SU-DHL-6 (cell line): Measurements from ENCODE around the gene VPS41.
"Not testable (repeated sequence)": the region's sequence is repeated elsewhere in the genome, so short reads cannot be mapped to it uniquely, and the experiment has no call there.

ENCODE experiments used
- H2AFZ ChIP-seq: fragments of 200-600 bp; sonication (generic); 2 replicates; pipeline ENCODE4 v1.6.1; 2014; ENCODE audit warnings: low read depth, mild to moderate bottlenecking, moderate library complexity, mixed read lengths, antibody characterized with exemption, low read length; ENCODE audit not compliant: severe bottlenecking
- H3F3A ChIP-seq: fragments of 200-600 bp; shearing (Covaris generic); 2 replicates; pipeline ENCODE4 v1.6.0; 2016; ENCODE audit warnings: antibody characterized with exemption, mild to moderate bottlenecking; ENCODE audit not compliant: insufficient read depth
- H3K27ac ChIP-seq: fragments of 200-600 bp; sonication (generic); 2 replicates; pipeline ENCODE4 v1.5.1; 2016; ENCODE audit warnings: low read depth, mild to moderate bottlenecking, low read length, moderate library complexity, mixed read lengths
- H3K27me3 ChIP-seq: fragments of 200-600 bp; sonication (generic), shearing (Covaris generic); 2 replicates; pipeline ENCODE4 v1.6.0; 2014; ENCODE audit warnings: mild to moderate bottlenecking, low read length
- H3K36me3 ChIP-seq: fragments of 200-600 bp; sonication (generic); 2 replicates; pipeline ENCODE4 v1.6.1; 2014; ENCODE audit warnings: mild to moderate bottlenecking, low read length, mixed read lengths
- H3K4me2 ChIP-seq: fragments of 300-600, 200-600 bp; shearing (Covaris generic), sonication (generic); 2 replicates; pipeline ENCODE4 v1.6.0; 2014; ENCODE audit warnings: low read length, low read depth, mild to moderate bottlenecking; ENCODE audit not compliant: poor library complexity, severe bottlenecking
- H3K4me3 ChIP-seq: fragments of 200-600 bp; sonication (generic); 2 replicates; pipeline ENCODE4 v1.5.1; 2014; ENCODE audit warnings: antibody characterized with exemption, low read length, mild to moderate bottlenecking, mixed read lengths; ENCODE audit not compliant: insufficient read depth, poor library complexity, severe bottlenecking
- H3K79me2 ChIP-seq: fragments of 200-600 bp; sonication (generic); 2 replicates; pipeline ENCODE4 v1.6.1; 2014; ENCODE audit warnings: mild to moderate bottlenecking, low read length, moderate library complexity; ENCODE audit not compliant: insufficient read depth
- H3K9ac ChIP-seq: fragments of 200-600 bp; sonication (generic); 2 replicates; pipeline ENCODE4 v1.7.0; 2014; ENCODE audit warnings: mild to moderate bottlenecking, low read length
- H3K9me2 ChIP-seq: fragments of 200-600 bp; sonication (generic); replicated peaks from 2 replicates; pipeline ENCODE4 v1.6.1; 2014; ENCODE audit warnings: low read length; ENCODE audit not compliant: insufficient read depth
- H3K9me3 ChIP-seq: fragments of 200-600 bp; sonication (generic); 2 replicates; pipeline ENCODE4 v1.6.1; 2014; ENCODE audit warnings: low read length, mixed read lengths; ENCODE audit not compliant: insufficient read depth
- H4K20me1 ChIP-seq: fragments of 200-600 bp; sonication (generic); 2 replicates; pipeline ENCODE4 v1.6.1; 2014; ENCODE audit warnings: low read depth, mild to moderate bottlenecking, antibody characterized with exemption, low read length, moderate library complexity, mixed read lengths
- EZH2phosphoT487 ChIP-seq: fragments of 200-600 bp; sonication (generic), shearing (Covaris generic); conservative IDR thresholded peaks from 2 replicates; pipeline ENCODE4 v1.6.1; 2018; ENCODE audit warnings: mild to moderate bottlenecking, antibody characterized with exemption, low read length, moderate library complexity, mixed read lengths
- TF ChIP-seq, protein P1 (sequence below): fragments of 200-600 bp; sonication (generic); IDR thresholded peaks from one replicate; pipeline ENCODE4 v1.5.1; 2017; ENCODE audit warnings: antibody characterized with exemption, mild to moderate bottlenecking, low read length, moderate library complexity; ENCODE audit not compliant: insufficient read depth, poor library complexity, severe bottlenecking

Gene VPS41

DNA sequence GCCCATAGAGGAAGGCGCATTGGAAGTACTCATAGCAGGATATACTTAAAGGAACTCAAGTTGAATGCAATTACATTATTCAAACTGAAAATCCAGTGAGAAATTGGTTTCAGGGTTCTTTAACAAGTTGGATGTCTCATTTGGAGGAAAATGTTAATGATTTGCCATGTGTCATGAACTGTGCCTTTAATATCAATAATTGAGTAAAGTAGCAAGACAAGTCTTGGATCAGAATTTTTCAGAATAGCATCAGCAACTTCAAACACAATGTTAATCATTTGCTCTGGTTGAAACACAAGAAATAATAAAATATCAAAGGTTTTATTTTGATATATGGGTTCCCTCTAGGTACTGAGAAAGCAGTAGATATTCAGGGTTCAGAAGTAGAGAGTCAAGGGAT is 44.2 kb upstream of the VPS41 start:
- Histone ChIP-seq H3K4me3 (no peak overlapping the region), H4K20me1 (no peaks in the 10 kb centered on the region), H3K4me2 (no peak overlapping the region), H3F3A (no peaks in the 10 kb centered on the region), H3K27ac (no peak overlapping the region), H3K36me3 (no peaks in the 10 kb centered on the region), H3K27me3 (no peaks in the 10 kb centered on the region), H3K9ac (no peak overlapping the region), H2AFZ (no peak overlapping the region), H3K9me2 (no peaks in the 10 kb centered on the region), H3K9me3 (no peaks in the 10 kb centered on the region), H3K79me2 (no peaks in the 10 kb centered on the region)
- TF ChIP-seq, protein P1, sequence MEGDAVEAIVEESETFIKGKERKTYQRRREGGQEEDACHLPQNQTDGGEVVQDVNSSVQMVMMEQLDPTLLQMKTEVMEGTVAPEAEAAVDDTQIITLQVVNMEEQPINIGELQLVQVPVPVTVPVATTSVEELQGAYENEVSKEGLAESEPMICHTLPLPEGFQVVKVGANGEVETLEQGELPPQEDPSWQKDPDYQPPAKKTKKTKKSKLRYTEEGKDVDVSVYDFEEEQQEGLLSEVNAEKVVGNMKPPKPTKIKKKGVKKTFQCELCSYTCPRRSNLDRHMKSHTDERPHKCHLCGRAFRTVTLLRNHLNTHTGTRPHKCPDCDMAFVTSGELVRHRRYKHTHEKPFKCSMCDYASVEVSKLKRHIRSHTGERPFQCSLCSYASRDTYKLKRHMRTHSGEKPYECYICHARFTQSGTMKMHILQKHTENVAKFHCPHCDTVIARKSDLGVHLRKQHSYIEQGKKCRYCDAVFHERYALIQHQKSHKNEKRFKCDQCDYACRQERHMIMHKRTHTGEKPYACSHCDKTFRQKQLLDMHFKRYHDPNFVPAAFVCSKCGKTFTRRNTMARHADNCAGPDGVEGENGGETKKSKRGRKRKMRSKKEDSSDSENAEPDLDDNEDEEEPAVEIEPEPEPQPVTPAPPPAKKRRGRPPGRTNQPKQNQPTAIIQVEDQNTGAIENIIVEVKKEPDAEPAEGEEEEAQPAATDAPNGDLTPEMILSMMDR: no peak

DNA sequence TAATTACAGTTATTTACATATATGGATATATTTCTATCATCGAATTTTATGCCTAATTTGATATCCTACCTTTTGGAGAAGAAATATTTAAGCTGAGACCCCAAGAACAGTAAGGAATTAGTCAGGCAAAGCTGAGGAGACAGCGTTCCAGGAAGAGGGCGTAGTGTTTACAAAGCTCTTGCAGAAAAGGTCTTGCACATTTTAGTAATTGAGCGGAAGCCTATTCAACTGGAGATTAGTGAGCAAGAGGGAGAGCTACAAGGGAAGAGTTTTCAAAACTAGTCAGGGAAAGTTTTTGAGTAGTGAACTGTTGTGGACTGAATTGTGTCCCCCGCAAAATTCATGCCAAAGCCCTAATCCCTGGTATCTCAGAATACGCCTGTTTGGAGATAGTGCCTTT is 42.2 kb upstream of the VPS41 start:
- no peaks in the 10 kb centered on the region for H3K9me3 ChIP-seq
- H3K4me3 ChIP-seq: no peak overlapping the region
- no peak for TF ChIP-seq EZH2phosphoT487
- TF ChIP-seq, protein P1: no peak
- H3K4me2 ChIP-seq: no peak overlapping the region
- H3K79me2 ChIP-seq: no peaks in the 10 kb centered on the region
- H2AFZ ChIP-seq: no peak overlapping the region
- no peak overlapping the region for H3K9ac ChIP-seq
- H4K20me1 ChIP-seq: no peaks in the 10 kb centered on the region
- H3K27ac ChIP-seq: no peak overlapping the region
- H3F3A ChIP-seq: no peaks in the 10 kb centered on the region
- no peaks in the 10 kb centered on the region for H3K36me3 ChIP-seq
- no peaks in the 10 kb centered on the region for H3K9me2 ChIP-seq
- H3K27me3 ChIP-seq: 0 out of 2 replicates have a peak, but pooled peaks cover 3% of the 10 kb centered on the region

DNA sequence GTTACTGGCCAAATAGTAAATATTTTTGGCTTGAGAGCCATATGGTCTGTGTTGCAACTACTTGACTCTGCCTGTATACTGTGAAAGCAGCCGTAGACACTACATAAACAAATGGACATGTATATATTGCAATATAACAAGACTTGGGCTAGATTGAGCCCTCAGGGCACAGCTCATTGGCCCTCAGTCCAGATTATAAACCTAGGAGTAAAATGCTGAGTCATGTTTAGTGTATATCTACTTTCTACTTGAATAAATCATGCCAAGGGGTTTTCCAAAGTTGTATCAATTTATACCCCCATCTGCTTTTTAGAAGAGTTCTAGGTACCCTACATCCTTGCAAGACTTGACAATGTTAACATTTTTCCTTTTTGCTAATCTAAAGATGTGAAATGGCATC is 41.3 kb upstream of the VPS41 start:
- H3K9me2 ChIP-seq: no peaks in the 10 kb centered on the region
- no peak overlapping the region for H3K27ac ChIP-seq
- 0 out of 2 replicates have a peak, but pooled peaks cover 3% of the 10 kb centered on the region for H3K27me3 ChIP-seq
- no peak overlapping the region for H3K9ac ChIP-seq
- TF ChIP-seq, protein P1: no peak
- no peak for TF ChIP-seq EZH2phosphoT487
- no peaks in the 10 kb centered on the region for H4K20me1 ChIP-seq
- no peaks in the 10 kb centered on the region for H3K79me2 ChIP-seq
- H3K4me3 ChIP-seq: no peak overlapping the region
- H3F3A ChIP-seq: no peaks in the 10 kb centered on the region
- no peak overlapping the region for H2AFZ ChIP-seq
- H3K36me3 ChIP-seq: no peaks in the 10 kb centered on the region
- no peaks in the 10 kb centered on the region for H3K9me3 ChIP-seq
- no peak overlapping the region for H3K4me2 ChIP-seq

DNA sequence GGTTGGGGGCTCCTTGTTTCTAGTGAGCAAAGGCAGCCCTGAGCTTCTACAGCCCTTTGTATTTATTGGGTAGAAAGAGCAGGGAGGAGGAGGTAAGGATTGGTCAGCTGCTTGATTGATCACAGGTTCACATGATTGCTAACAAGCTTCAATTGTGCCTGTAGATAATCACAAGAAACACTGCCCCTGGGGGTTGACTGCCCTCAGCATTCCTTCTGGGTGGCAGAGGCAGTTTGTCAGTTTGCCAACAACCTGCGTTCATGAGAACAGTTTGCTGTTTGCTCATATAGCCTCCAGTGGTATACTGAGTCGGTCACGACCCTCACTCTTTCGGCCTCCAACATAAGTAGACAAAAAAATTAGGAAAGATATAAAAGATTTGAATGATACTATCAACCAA is 38.5 kb upstream of the VPS41 start:
- H2AFZ ChIP-seq, H3K9me3 ChIP-seq, H3K9ac ChIP-seq, H3K27ac ChIP-seq, H3K4me2 ChIP-seq, H3K4me3 ChIP-seq, H3K27me3 ChIP-seq, H4K20me1 ChIP-seq, H3K36me3 ChIP-seq, H3K9me2 ChIP-seq, H3F3A ChIP-seq, H3K79me2 ChIP-seq: not testable (repeated sequence)
